GM12878 (cell line): Measurements from ENCODE around the gene DNAJB6.

Experiments used
- ASH2L ChIP-seq: fragments of 300-600, 200-600 bp; sonication (generic); IDR thresholded peaks from 2 replicates; pipeline ENCODE4 v1.6.1; 2017; ENCODE audit warnings: low read depth, mild to moderate bottlenecking, borderline replicate concordance
- ATF3 ChIP-seq: IDR thresholded peaks from 2 replicates; pipeline ENCODE4 v1.6.1; 2011; ENCODE audit warnings: low read depth, mild to moderate bottlenecking, low read length, moderate library complexity, borderline replicate concordance; ENCODE audit errors: extremely low read depth
- CTCF ChIP-seq, 3 experiments: IDR thresholded peaks in 2 of 3; conservative IDR thresholded peaks in 1 of 3; 2 replicates each; pipeline ENCODE4 v1.5.1; 2011; ENCODE audit warnings: low read depth in 3 of 3, low read length in 3 of 3, mild to moderate bottlenecking in 3 of 3, control low read depth in 2 of 3, moderate library complexity in 2 of 3, inconsistent platforms in 1 of 3, mixed read lengths in 1 of 3; ENCODE audit not compliant: control insufficient read depth in 2 of 3, insufficient read depth in 1 of 3; ENCODE audit errors: extremely low read depth in 1 of 3
- EP300 ChIP-seq, 2 experiments: fragments of 150-350 bp in 1 of 2; IDR thresholded peaks; 2 replicates each; pipeline ENCODE4 v1.6.1; 2011 to 2012; ENCODE audit warnings: low read depth in 2 of 2, low read length in 2 of 2, borderline replicate concordance in 1 of 2, improper control_type of control experiment in 1 of 2, inconsistent platforms in 1 of 2; ENCODE audit not compliant: control insufficient read depth in 1 of 2
- EZH2 ChIP-seq: IDR thresholded peaks from 2 replicates; pipeline ENCODE4 v1.6.1; 2012; ENCODE audit warnings: low read depth, mild to moderate bottlenecking, control low read depth, inconsistent platforms, low read length, borderline replicate concordance; ENCODE audit not compliant: control insufficient read depth
- FOS ChIP-seq: IDR thresholded peaks from 3 replicates; pipeline ENCODE4 v1.6.1; 2011; ENCODE audit warnings: borderline replicate concordance; ENCODE audit not compliant: insufficient read length; ENCODE audit errors: extremely low read depth
- MAX ChIP-seq: IDR thresholded peaks from 2 replicates; pipeline ENCODE4 v1.6.1; 2012; ENCODE audit warnings: low read depth, low read length, improper control_type of control experiment
- NFIC ChIP-seq: IDR thresholded peaks from 2 replicates; pipeline ENCODE4 v1.6.1; 2012; ENCODE audit warnings: low read depth, mild to moderate bottlenecking, inconsistent platforms, low read length, moderate library complexity
- POLR2A ChIP-seq: IDR thresholded peaks from 2 replicates; pipeline ENCODE4 v1.6.1; 2011; ENCODE audit warnings: low read depth, mild to moderate bottlenecking, low read length
- PRDM15 ChIP-seq: fragments of 450-650 bp; formaldehyde crosslinking; IDR thresholded peaks from 2 replicates; pipeline ENCODE4 v1.4.0; 2020; ENCODE audit warnings: mild to moderate bottlenecking, moderate library complexity
- SP1 ChIP-seq: IDR thresholded peaks from one replicate; pipeline ENCODE4 v1.6.1; 2011; ENCODE audit warnings: low read depth, low read length
- ZNF384 ChIP-seq: IDR thresholded peaks from 2 replicates; pipeline ENCODE4 v1.6.1; 2012; ENCODE audit warnings: low read depth, mild to moderate bottlenecking, low read length, improper control_type of control experiment, borderline replicate concordance

GRCh38 chr7:157445956-157446295 is 109.1 kb downstream of the DNAJB6 start:
- TF ChIP-seq PRDM15 (CRISPR knock-in tag) (no peak), FOS (no peak), POLR2A (no peak), EZH2 (no peak), EP300 (IDR thresholded peaks at IDR 0.05; ENCODE audit: borderline replicate concordance in 1 of 2, control insufficient read depth in 1 of 2, low read depth in 2 of 2, low read length in 2 of 2) (no peak), NFIC (no peak), CTCF (IDR thresholded peaks at IDR 0.05 in 2 of 3, conservative IDR thresholded peaks at IDR 0.05 in 1 of 3; ENCODE audit: control insufficient read depth in 2 of 3, extremely low read depth in 1 of 3, insufficient read depth in 1 of 3, low read depth in 3 of 3, low read length in 3 of 3) (no peak), ATF3 (no peak), SP1 (no peak), ZNF384 (no peak), ASH2L (no peak), MAX (no peak)
